ENCODE results near the gene DNAJB6.

DNA sequence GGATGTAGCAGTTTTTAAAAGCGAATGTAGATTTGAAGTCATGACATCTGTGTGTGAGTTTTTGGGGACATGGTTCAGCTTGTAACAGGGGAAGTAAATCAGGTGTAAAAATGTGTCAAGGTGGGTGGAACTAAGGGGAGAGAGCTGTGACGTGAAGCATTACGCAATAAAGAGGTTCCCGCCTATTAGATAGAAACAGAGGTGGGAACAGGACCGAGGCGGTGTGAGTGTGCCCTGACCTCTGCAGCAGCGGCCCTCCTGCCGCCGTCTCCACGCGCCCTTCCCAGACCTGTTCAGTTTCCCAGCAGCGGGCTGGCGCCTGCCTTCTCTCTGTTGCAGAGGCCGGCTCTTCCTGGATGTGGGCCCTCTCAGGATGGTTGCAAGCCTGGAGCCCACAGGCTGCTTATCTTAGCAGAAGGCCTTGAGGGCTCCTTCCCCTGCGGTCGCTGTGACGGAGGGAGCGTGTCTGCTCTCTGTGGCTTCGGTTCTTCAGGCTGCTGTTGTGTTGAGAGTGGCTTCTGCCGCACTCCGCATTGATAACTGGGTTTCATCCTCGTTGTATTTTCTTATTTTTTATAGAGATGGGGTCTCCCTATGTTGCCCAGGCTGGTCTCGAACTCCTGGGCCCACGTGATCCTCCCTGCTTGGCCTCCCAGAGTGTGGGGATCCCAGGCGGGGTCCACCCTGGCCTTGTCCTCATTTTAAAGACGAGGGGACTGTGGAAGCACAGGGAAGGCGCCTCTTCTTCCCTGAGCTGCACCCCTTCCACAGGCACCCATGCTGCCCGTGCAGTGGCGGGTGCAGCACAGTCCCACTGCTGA, 65.0 kb downstream of the DNAJB6 start:
- TF ChIP-seq, protein P1, sequence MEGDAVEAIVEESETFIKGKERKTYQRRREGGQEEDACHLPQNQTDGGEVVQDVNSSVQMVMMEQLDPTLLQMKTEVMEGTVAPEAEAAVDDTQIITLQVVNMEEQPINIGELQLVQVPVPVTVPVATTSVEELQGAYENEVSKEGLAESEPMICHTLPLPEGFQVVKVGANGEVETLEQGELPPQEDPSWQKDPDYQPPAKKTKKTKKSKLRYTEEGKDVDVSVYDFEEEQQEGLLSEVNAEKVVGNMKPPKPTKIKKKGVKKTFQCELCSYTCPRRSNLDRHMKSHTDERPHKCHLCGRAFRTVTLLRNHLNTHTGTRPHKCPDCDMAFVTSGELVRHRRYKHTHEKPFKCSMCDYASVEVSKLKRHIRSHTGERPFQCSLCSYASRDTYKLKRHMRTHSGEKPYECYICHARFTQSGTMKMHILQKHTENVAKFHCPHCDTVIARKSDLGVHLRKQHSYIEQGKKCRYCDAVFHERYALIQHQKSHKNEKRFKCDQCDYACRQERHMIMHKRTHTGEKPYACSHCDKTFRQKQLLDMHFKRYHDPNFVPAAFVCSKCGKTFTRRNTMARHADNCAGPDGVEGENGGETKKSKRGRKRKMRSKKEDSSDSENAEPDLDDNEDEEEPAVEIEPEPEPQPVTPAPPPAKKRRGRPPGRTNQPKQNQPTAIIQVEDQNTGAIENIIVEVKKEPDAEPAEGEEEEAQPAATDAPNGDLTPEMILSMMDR (IDR thresholded peaks at IDR 0.05) = no peak
- no peak for TF ChIP-seq POLR2A (IDR thresholded peaks at IDR 0.05)
